Measurements from ENCODE around the gene RGS10. TPM values are rescaled to one million over a fixed set of nuclear protein-coding genes. Genes with fewer than 3 reads are reported as not detected.

Gene RGS10
- total RNA-seq, 3 donors from 2014 or later = 14.9 to 68.8 (median 19.2) TPM

DNA sequence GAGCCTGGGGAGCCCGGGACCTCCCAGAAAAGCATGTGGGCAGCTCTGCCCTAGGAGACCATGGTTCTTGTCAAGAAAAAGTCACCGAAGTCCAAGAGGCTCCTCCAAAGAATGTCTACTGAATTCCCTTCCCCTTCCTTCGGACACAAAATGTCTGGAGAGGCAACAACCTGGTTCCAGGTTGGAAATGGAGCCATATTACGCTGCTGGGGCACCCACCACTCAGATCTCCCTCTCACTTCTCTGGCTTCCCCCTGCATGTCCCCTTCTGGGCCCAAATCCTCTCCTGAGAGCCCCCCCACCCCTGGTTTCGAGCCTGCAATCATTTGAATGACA lies 52.6 kb downstream of the RGS10 start:
- no peak overlapping the region for H3K4me3 ChIP-seq
- intact Hi-C loops (cut with DNase I, micrococcal nuclease) = no loop called here
- TF ChIP-seq, protein P1, sequence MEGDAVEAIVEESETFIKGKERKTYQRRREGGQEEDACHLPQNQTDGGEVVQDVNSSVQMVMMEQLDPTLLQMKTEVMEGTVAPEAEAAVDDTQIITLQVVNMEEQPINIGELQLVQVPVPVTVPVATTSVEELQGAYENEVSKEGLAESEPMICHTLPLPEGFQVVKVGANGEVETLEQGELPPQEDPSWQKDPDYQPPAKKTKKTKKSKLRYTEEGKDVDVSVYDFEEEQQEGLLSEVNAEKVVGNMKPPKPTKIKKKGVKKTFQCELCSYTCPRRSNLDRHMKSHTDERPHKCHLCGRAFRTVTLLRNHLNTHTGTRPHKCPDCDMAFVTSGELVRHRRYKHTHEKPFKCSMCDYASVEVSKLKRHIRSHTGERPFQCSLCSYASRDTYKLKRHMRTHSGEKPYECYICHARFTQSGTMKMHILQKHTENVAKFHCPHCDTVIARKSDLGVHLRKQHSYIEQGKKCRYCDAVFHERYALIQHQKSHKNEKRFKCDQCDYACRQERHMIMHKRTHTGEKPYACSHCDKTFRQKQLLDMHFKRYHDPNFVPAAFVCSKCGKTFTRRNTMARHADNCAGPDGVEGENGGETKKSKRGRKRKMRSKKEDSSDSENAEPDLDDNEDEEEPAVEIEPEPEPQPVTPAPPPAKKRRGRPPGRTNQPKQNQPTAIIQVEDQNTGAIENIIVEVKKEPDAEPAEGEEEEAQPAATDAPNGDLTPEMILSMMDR (IDR thresholded peaks at IDR 0.05) = no peak
- DNase-seq (no peak), ATAC-seq (no peak)
- H3K9me3 ChIP-seq = no peaks in the 10 kb centered on the region
- no peaks in the 10 kb centered on the region for H3K36me3 ChIP-seq (ENCODE audit: low read depth)
- H3K4me1 ChIP-seq (ENCODE audit: low read depth) = peaks cover 15% of the 10 kb centered on the region

DNA sequence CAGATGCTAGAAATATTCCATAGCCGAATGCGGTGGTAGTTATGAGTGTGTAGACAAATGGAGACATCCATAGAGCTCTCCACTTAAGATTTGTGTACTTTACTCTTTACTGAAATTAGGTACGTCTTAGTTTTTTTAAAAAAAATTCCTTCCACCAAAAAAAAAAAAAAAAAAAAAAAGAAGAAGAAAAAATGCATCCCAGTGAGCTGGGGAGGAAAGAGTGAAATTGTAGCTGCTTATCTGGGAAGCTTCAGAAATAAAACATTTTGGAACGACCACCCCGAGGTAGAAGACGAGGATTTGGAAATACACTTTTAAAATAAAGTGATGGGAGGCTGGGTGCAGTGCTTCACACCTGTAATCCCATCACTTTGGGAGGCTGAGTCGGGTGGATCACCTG lies 53.8 kb downstream of the RGS10 start:
- Histone ChIP-seq H3K4me3 (no peak overlapping the region), H3K36me3 (ENCODE audit: low read depth) (no peaks in the 10 kb centered on the region), H3K4me1 (ENCODE audit: low read depth) (peaks cover 10% of the 10 kb centered on the region), H3K9me3 (no peaks in the 10 kb centered on the region)
- DNase-seq = no peak
- intact Hi-C loops (cut with DNase I, micrococcal nuclease) = no loop called here
- TF ChIP-seq, protein P1 (IDR thresholded peaks at IDR 0.05) = no peak
- no peak for ATAC-seq

DNA sequence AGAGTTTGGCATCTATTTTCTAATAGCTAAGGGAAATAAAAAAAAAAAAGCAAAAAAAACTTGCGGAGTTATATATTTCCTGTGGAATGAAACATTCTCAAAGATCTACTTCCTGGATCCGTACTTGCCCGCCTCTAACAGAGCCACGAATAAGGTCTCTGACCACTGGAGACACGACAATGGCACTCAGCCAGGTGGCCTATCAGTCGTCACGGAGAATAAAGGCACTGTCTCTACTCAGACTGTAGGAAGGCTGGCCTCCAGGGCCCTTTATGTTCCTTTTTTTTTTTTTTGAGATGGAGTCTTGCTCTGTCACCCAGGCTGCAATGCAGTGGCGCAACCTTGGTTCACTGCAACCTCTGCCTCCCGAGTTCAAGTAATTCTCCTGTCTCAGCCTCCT lies 58.7 kb downstream of the RGS10 start:
- TF ChIP-seq, protein P1 (IDR thresholded peaks at IDR 0.05) = no peak
- intact Hi-C loops (cut with DNase I, micrococcal nuclease) = no loop called here
- no peak overlapping the region for H3K4me3 ChIP-seq
- no peaks in the 10 kb centered on the region for H3K9me3 ChIP-seq
- peaks cover under 1% of the 10 kb centered on the region for H3K4me1 ChIP-seq (ENCODE audit: low read depth)
- no peak for DNase-seq
- no peak for ATAC-seq
- no peaks in the 10 kb centered on the region for H3K36me3 ChIP-seq (ENCODE audit: low read depth)

DNA sequence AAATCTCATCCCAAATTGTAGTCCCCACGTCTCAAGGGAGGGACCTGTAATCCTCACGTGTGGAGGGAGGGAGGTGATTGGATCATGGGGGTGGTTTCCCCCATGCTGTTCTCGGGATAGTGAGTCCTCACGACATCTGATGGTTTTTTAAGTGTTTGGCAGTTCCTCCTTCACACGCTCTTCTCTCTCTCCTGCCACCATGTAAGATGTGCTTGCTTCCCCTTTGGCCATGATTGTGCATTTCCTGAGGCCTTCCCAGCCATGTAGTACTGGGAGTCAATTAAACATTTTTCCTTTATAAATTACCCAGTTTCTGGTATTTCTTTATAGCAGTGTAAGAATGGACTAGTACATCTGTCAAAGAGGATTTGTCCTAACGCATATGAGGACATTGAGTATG lies 59.5 kb downstream of the RGS10 start:
- H3K36me3 ChIP-seq (ENCODE audit: low read depth) = no peaks in the 10 kb centered on the region
- intact Hi-C loops (cut with DNase I, micrococcal nuclease) = no loop called here
- DNase-seq (no peak), ATAC-seq (no peak)
- H3K4me1 ChIP-seq (ENCODE audit: low read depth) = no peaks in the 10 kb centered on the region
- H3K9me3 ChIP-seq = no peaks in the 10 kb centered on the region
- TF ChIP-seq, protein P1 (IDR thresholded peaks at IDR 0.05) = no peak
- H3K4me3 ChIP-seq = no peak overlapping the region

DNA sequence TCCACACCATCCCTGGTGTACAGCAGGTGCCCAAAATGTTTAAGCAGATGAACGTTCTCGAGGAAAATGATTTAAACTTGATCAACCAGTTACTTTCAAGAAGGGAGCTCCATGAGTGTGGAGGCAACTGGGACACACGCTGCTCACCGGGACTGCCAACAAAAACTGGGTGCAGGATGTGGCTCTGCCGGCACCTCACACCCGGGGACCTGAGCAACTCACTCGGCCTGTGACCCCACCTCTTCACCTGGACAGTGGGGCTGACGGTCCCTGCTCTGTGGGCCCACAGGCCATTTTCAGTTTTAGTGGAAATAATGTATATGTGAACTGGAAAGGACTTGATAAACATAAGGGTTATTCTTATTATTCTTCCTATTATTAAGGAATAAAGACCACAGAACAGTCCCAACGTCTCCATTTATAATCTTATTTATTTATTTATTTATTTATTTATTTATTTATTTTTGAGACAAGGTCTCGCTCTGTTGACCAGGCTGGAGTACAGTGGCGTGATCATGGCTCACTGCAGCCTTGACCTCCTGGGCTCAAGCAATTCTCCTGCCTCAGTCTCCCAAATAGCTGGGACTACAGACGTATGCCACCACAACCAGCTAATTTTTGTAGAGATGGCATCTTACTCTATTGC lies 60.6 kb downstream of the RGS10 start:
- no peak overlapping the region for H3K4me3 ChIP-seq
- intact Hi-C loops (cut with DNase I, micrococcal nuclease) = no loop called here
- H3K4me1 ChIP-seq (ENCODE audit: low read depth) = no peaks in the 10 kb centered on the region
- H3K9me3 ChIP-seq = no peaks in the 10 kb centered on the region
- DNase-seq = no peak
- H3K36me3 ChIP-seq (ENCODE audit: low read depth) = no peaks in the 10 kb centered on the region
- TF ChIP-seq, protein P1 (IDR thresholded peaks at IDR 0.05) = no peak
- ATAC-seq = no peak

DNA sequence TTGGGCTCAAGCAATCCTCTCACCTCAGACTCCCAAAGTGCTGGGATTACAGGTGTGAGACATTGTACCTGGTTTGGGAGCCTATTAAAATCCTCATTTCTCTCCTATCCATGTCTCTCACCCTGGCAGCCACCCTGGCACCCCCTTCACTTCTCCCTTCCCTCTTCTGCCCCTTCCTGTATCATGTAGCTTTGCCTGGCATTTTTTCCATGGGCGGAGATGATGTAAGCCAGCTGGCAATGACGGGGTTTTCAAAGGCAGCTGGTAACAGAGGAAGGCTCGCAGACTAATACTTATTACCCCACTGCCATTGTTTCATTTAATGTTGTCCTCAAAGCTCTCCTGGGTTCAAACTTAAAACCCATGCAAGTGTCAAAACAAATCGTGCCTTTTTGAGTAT lies 61.9 kb downstream of the RGS10 start:
- Histone ChIP-seq H3K4me1 (ENCODE audit: low read depth) (no peaks in the 10 kb centered on the region), H3K36me3 (ENCODE audit: low read depth) (no peaks in the 10 kb centered on the region), H3K4me3 (no peak overlapping the region), H3K9me3 (no peaks in the 10 kb centered on the region)
- TF ChIP-seq, protein P1 (IDR thresholded peaks at IDR 0.05) = no peak
- intact Hi-C loops (cut with DNase I, micrococcal nuclease) = no loop called here
- ATAC-seq (no peak), DNase-seq (no peak)

Measured in mucosa of descending colon (tissue), 3 donors.